ENCODE results near the gene SLC7A7.
"Not testable (repeated sequence)": the region's sequence is repeated elsewhere in the genome, so short reads cannot be mapped to it uniquely, and the experiment has no call there.

DNA sequence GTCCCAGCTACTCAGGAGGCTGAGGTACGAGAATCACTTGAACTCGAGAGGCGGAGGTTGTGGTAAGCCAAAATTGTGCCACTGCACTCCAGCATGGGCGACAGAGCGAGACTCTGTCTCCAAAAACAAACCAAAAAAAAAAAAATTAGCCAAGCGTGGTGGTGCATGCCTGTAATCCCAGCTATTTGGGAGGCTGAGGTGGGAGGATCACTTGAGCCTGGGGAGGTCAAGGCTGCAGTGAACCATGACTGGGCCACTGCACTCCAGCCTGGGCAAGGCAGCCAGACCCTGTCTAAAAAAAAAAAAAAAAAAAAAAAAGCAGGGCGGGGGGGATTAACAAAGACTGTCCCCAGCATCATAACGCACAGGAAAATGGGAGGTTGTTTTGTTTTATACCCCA is 38.4 kb downstream of the SLC7A7 start:
- TF ChIP-seq, protein P1, sequence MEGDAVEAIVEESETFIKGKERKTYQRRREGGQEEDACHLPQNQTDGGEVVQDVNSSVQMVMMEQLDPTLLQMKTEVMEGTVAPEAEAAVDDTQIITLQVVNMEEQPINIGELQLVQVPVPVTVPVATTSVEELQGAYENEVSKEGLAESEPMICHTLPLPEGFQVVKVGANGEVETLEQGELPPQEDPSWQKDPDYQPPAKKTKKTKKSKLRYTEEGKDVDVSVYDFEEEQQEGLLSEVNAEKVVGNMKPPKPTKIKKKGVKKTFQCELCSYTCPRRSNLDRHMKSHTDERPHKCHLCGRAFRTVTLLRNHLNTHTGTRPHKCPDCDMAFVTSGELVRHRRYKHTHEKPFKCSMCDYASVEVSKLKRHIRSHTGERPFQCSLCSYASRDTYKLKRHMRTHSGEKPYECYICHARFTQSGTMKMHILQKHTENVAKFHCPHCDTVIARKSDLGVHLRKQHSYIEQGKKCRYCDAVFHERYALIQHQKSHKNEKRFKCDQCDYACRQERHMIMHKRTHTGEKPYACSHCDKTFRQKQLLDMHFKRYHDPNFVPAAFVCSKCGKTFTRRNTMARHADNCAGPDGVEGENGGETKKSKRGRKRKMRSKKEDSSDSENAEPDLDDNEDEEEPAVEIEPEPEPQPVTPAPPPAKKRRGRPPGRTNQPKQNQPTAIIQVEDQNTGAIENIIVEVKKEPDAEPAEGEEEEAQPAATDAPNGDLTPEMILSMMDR (IDR thresholded peaks at IDR 0.05) = not testable (repeated sequence)
- not testable (repeated sequence) for TF ChIP-seq POLR2A (IDR thresholded peaks at IDR 0.05)

Measured in right lobe of liver (tissue), 4 donors.